ENCODE measurements around the gene SLC2A1.

GRCh38 chr1:42962641-42963377 is 4.1 kb upstream of the SLC2A1 start:
- TF ChIP-seq CTCF (IDR thresholded peaks at IDR 0.05) (no peak), POLR2AphosphoS5 (IDR thresholded peaks at IDR 0.05) (peak in 1 of 3 donors; percentile 29), POLR2A (IDR thresholded peaks at IDR 0.05) (no peak)

All from stomach (tissue), 4 donors.